ENCODE data around the gene TUBA3C.

Gene TUBA3C

GRCh38 chr13:19159181-19159580, 22.4 kb downstream of the TUBA3C start:
- no peak for DNase-seq (ENCODE audit: low read depth)
- TF ChIP-seq CTCF (IDR thresholded peaks at IDR 0.05; ENCODE audit: low read length, missing control alignments) = no peak
- no peak overlapping the region for H3K4me3 ChIP-seq (replicated peaks; ENCODE audit: low read depth, low read length)

GRCh38 chr13:19158526-19159174, 23.0 kb downstream of the TUBA3C start:
- TF ChIP-seq CTCF (IDR thresholded peaks at IDR 0.05; ENCODE audit: low read length, missing control alignments) = no peak
- no peak for DNase-seq (ENCODE audit: low read depth)
- H3K4me3 ChIP-seq (replicated peaks; ENCODE audit: low read depth, low read length) = no peak overlapping the region

GRCh38 chr13:19158006-19158405, 23.6 kb downstream of the TUBA3C start:
- no peak overlapping the region for H3K4me3 ChIP-seq (replicated peaks; ENCODE audit: low read depth, low read length)
- no peak for TF ChIP-seq CTCF (IDR thresholded peaks at IDR 0.05; ENCODE audit: low read length, missing control alignments)
- no peak for DNase-seq (ENCODE audit: low read depth)

- no peak for DNase-seq (ENCODE audit: low read depth)
- H3K4me3 ChIP-seq (replicated peaks; ENCODE audit: low read depth, low read length) = no peak overlapping the region
- TF ChIP-seq CTCF (IDR thresholded peaks at IDR 0.05; ENCODE audit: low read length, missing control alignments) = no peak
Measured at GRCh38 chr13:19157461-19157860, 24.2 kb downstream of the TUBA3C start.

- TF ChIP-seq CTCF (IDR thresholded peaks at IDR 0.05; ENCODE audit: low read length, missing control alignments) = no peak
- no peak for DNase-seq (ENCODE audit: low read depth)
- no peak overlapping the region for H3K4me3 ChIP-seq (replicated peaks; ENCODE audit: low read depth, low read length)
Measured at GRCh38 chr13:19156013-19156825, 25.4 kb downstream of the TUBA3C start.

- no peak for TF ChIP-seq CTCF (IDR thresholded peaks at IDR 0.05; ENCODE audit: low read length, missing control alignments)
- H3K4me3 ChIP-seq (replicated peaks; ENCODE audit: low read depth, low read length) = no peak overlapping the region
- no peak for DNase-seq (ENCODE audit: low read depth)
Measured at GRCh38 chr13:19155321-19155861, 26.2 kb downstream of the TUBA3C start.
